IPS-11a (cell line): ENCODE measurements around the gene SMIM12.
"Not testable (repeated sequence)": the region's sequence is repeated elsewhere in the genome, so short reads cannot be mapped to it uniquely, and the experiment has no call there.

Source experiments
- H3K4me3 ChIP-seq: one replicate; pipeline ENCODE4 v1.5.1; 2013; ENCODE audit warnings: low read depth, low read length, control low read depth

The SMIM12 gene

DNA sequence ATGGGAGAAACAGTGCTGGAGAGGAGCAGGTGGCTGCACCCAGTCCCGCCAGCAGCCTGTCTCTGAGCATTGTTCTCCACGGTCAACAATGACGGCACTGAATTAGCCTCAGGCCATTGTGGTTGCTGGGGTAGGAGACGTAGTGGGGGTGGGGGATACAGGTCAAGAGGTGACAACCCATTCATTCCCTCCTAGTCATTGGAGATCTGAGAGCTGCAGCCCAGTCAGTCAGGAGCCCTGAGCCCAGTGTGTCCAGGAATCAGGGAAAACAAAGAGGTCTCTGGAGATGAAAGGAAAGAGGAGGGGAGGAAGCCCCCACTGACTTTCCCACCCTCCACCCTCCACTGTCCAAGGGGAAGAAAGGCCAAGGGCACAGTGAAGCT, 15.3 kb downstream of the SMIM12 start:
- no peak overlapping the region for H3K4me3 ChIP-seq

DNA sequence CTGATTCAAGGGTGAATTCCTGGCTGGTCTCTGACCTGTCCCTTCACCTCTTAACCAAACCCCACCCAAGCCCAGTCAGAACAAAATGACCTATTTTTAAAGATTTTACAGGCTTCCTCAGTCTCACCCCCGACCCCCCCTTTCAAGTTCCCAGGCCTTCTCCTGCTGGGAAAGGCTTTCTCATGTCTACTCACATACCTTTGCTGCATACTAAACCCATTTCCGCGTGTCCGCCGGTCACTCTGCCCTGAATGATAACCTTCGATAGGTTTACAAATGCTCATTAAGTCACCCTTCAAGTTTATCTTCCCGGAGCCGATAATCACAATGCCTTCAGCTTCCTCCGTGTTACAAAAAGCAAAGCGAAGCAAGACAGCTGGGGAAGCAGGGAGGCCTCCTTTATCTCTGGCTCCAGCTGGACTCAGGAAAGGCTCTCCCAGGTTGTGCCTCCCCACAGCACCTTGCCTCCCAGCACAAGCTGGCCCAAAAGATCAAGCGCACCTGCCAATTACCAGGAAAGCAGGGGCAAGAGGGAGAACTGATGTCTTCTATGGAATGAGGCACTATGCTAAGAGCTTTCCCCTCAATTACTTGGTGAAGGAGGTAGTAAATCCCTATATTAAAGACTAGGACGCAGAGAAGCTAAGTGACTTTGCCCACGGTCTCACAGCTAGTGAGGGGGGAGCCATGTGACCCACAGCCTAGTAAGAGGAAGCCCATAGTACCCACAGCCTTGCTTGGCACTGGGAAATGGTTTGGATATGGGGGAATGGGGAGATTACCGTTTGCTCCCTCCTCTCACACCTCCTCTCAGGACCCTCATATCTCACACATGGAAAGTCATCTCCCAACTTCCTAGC, 15.9 kb downstream of the SMIM12 start:
- no peak overlapping the region for H3K4me3 ChIP-seq

DNA sequence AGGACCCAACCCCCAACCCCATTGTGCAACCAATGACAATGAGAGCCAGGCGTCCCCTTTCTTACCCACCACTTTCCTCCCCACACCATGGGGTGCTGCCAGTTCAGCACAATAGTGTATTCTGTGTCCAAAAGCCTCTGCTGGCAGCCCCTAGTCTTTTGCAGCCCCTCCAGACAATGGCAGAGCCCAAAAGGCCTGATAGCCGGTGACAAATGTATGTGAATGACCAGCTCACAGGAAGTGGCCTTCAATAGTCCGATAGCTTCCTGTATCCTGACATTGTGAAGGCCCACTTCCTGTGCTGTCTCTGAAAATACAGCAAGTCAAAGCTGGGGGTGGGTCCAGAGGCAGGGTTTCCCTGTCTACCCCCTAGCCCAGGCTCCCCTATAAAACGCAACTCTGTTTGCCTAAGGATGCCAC, 16.6 kb downstream of the SMIM12 start:
- H3K4me3 ChIP-seq: no peak overlapping the region

DNA sequence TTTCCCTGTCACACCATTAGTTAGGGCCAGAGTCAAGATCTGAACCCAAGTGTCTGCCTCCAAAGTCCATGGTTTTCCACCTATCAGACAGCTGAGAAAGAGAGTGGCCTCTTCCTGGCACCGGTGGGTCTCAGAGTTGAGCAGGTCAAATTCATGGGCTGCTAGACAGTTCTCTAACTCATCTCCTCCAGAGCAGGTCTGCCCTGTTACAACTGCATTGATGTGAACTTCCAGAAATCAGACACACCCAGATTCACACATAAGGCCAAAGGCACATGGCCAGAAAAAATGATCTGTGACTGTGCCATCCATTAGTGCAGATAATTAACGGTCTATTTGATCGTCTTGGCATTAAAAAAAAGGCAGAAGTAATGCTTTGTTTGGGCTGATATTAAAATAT, 17.5 kb downstream of the SMIM12 start:
- H3K4me3 ChIP-seq: no peak overlapping the region

GRCh38 chr1:34840426-34840825, 19.1 kb downstream of the SMIM12 start:
- H3K4me3 ChIP-seq: no peak overlapping the region

- no peak overlapping the region for H3K4me3 ChIP-seq
Measured at GRCh38 chr1:34839526-34840305, 19.8 kb downstream of the SMIM12 start.

DNA sequence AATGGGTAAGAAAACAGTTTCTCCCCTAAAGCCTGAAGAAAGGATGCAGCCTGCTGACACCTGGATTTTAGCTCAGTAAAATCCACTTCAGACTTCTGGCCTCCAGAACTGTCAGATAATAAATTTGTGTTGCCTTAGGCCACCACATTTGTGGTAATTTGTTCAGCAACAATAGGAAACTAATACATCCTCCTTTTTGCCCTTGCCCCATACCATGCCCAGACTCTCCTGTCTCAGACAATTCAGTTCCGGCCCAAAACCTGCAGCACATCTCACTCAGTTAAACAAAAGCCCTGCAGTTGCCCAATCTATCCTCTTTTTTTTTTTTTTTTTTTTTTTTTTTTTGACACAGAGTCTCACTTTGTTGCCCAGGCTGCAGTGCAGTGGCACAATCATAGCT, 25.8 kb downstream of the SMIM12 start:
- H3K4me3 ChIP-seq: no peak overlapping the region

- H3K4me3 ChIP-seq: no peak overlapping the region
Measured at GRCh38 chr1:34831721-34832246, 27.8 kb downstream of the SMIM12 start.

DNA sequence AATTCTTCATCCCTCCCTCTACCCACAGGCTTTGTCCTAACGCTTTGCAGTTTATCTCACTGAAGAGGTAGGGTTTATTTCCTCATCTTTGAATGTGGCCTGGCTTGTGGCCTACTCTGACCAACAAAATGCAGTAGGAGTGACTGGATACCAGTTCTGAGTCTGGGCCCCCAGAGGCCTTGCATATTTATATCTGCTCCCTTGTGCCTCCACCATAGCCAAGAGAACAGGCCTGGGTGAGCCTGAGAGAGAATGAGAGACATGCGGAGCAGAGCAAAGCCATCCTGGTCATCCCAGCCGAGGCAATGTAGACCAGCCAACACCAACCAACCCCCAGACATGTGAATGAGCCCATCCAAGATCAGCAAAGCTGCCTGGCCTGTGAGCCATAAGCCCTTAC, 30.3 kb downstream of the SMIM12 start:
- no peak overlapping the region for H3K4me3 ChIP-seq

GRCh38 chr1:34828611-34829010, 30.9 kb downstream of the SMIM12 start:
- no peak overlapping the region for H3K4me3 ChIP-seq

GRCh38 chr1:34827341-34827941, 32.1 kb downstream of the SMIM12 start:
- no peak overlapping the region for H3K4me3 ChIP-seq

DNA sequence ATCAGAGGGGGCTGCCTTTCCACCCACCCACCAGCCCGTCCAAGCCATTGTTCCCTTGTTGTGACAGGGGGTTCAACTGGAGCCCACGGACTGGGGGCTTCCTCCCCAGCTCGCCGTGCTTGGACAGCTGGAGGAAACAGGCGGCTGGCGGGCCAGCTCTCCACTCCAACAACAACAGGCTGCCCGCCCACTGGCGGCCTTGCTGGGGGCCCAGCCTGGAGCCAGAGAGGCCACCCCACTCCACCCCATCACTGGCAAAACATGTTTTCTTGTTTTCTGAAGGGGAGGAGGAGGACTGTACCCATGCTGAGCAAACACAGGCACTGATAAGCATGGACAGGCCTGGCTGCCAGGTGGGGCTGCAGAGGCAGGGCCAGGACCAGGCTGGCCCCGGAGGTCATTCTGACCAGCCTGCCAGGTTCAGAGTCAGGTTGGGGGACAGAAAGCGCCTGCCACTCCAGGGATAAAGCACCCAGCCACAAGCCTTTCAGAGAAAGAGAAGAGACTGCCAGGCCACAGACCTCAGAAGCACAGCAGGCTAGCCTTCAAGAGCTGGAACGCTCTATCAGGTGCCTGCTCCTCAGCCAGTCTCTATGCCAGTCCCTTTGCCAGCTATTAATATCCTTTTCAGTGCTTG, 34.0 kb downstream of the SMIM12 start:
- no peak overlapping the region for H3K4me3 ChIP-seq

DNA sequence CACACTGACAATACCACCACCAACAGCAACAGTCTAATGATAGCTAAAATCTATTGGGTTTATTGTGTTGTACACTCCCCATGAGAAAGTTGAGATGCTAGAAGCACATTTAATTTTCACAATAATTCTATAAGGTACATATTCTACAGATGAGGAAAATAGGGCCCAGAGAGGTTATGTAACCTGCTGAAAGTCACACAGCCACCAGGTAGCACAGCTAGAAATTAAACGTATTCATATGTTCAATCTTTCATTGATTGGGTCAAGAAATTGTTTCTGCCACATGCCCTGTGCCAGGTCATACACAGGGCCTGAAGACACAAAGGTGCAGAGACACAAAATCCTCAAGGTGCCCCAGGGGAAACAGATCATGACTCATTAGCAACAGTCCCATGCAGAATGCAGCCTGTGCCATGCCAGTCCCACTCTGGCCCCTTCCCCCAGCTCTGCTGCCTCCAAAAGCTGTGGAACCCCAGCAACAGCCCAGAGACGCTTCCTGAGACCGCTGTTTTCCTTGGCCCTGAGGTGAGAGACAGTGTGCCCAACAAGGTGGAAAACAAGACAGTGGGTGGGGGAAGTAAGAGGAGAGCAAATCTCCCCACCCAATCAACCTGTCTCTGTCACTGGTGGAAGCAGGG, 34.6 kb downstream of the SMIM12 start:
- no peak overlapping the region for H3K4me3 ChIP-seq

DNA sequence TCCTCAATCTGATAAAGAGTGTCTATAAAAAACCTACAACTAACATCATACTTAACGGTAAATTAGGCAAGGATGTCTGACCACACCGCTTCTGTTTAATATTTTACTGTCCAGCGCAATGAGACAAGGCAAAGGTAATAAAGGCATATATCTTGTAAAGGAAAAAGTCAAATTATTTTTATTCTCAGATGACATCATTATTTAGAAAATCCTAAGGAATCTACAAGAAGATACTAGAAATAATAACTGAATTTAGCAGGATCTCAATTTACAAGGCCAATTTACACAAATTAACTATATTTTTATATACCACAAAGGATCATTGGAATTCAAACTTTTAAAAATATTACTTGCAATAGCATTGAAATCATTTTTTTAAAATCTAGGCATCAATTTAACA, 37.3 kb downstream of the SMIM12 start:
- no peak overlapping the region for H3K4me3 ChIP-seq

DNA sequence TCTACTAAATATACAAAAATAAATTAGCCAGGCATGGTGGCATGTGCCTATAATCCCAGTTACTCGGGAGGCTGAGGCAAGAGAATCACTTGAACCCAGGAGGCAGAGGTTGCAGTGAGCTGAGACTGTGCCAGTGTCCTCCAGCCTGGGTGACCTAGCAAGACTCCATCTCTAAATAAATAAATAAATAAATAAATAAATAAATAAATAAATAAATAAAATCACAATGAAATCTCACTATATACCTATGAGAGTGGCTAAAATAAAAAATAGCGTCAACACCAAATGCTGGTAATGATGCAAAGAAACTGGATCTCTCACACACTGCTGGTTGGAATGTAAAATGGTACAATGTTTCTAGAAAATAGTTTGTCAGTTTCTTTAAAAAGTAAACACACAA, 40.7 kb downstream of the SMIM12 start:
- not testable (repeated sequence) for H3K4me3 ChIP-seq

- no peak overlapping the region for H3K4me3 ChIP-seq
Measured at GRCh38 chr1:34816778-34817177, 42.8 kb downstream of the SMIM12 start.

DNA sequence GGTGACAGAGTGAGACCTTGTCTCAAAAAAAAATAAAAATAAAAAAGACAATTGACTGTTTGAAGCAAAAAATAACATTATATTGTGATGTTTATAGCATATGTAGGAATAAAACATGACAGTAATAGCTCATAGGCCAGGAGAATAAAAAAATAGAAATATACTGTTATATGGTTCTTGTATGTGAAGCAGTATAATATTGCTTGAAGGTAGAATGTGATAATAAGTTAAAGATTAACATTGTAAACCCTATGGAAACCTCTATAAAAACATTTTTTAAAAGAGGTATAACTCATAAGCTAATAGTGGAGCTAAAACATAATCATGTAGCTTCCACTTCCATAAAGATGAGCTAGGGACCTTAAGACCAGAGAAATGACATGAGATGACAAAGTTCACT, 43.2 kb downstream of the SMIM12 start:
- H3K4me3 ChIP-seq: no peak overlapping the region

- not testable (repeated sequence) for H3K4me3 ChIP-seq
Measured at GRCh38 chr1:34810781-34811180, 48.8 kb downstream of the SMIM12 start.

DNA sequence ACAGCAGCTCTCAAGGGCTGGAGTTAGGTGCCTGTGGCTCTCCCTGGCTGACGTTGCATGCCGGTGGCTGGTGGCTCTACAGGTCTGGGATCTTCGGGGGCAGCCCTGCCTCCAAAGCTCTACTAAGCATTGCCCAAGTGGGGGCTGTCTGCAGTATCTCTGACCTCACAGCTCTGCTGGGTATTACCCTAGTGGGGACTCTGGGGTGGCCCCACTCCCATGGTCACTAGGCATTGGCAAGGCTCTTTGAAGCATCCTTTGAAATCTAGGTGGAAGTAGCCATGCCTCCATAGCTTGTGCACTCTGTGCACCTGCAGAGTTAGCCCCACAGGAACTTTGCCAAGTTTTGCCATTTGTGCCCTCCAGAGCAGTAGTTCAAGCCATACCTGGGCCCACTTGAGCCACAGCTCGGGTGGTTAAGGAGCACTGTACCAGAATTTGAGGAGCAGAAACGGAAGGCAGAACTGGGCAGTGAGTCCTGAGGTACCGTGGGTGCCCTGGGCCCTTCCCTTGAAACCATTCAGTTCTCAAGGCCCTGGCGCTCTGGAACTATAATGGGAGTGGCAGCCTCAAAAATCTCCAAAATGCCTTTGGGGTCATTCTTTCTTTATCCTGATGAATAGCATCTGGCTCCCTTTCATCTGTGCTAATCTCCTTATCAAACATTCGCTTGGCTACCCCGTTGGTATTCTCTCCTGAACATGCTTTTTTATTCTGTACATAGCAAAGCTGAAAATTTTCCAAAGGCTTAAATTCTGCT, 51.3 kb downstream of the SMIM12 start:
- H3K4me3 ChIP-seq: no peak overlapping the region

GRCh38 chr1:34806396-34806795, 53.2 kb downstream of the SMIM12 start:
- no peak overlapping the region for H3K4me3 ChIP-seq
